ENCODE measurements around the gene REL.
"Not testable (repeated sequence)": the region's sequence is repeated elsewhere in the genome, so short reads cannot be mapped to it uniquely, and the experiment has no call there.

The REL gene

DNA sequence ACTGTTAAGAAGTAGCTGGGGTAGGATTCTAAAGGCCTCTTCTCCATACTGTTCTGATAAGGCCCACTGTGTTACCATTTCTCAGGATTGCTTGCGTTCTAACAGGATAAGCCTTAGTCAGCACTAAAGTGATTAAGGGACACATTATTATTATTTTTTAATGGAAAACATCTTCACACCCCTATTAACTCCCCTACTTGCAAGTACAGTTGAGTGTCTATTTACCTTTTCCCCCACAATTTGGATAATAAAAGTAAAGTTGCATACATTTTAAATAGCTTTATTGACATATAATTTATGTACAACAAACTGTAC lies 9.0 kb downstream of the REL start:
- DNase-seq (ENCODE audit: insufficient read length), result no peak
- no peak for FAIRE-seq
- TF ChIP-seq TAF1 (IDR thresholded peaks at IDR 0.05; ENCODE audit: borderline replicate concordance, low read depth, low read length) (no peak), POLR2AphosphoS5 (IDR thresholded peaks at IDR 0.05; ENCODE audit: low read depth, low read length) (no peak), POLR2A (IDR thresholded peaks at IDR 0.05; ENCODE audit: low read depth, low read length) (no peak)

DNA sequence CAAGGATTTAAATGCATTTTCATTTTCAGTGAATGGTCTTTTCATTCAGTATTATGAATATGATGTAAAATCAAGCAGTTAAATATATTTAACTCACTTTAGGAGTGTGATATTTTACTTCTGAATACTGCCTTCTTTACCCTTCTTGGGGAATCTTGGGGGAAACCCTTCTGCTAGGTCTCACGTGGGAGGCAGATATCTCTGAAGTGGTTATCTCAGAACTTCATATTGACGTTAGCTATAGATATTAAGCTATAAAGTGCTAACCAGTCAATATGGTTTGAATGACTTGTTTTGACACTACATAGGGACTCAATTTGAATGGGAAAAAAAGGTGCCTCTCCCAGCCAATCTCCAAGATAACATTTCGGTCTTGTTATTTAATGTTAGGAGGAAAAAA lies 9.8 kb downstream of the REL start:
- no peak for DNase-seq (ENCODE audit: insufficient read length)
- peak; percentile 14 for FAIRE-seq
- TF ChIP-seq POLR2AphosphoS5 (IDR thresholded peaks at IDR 0.05; ENCODE audit: low read depth, low read length) (no peak), TAF1 (IDR thresholded peaks at IDR 0.05; ENCODE audit: borderline replicate concordance, low read depth, low read length) (no peak), POLR2A (IDR thresholded peaks at IDR 0.05; ENCODE audit: low read depth, low read length) (no peak)

DNA sequence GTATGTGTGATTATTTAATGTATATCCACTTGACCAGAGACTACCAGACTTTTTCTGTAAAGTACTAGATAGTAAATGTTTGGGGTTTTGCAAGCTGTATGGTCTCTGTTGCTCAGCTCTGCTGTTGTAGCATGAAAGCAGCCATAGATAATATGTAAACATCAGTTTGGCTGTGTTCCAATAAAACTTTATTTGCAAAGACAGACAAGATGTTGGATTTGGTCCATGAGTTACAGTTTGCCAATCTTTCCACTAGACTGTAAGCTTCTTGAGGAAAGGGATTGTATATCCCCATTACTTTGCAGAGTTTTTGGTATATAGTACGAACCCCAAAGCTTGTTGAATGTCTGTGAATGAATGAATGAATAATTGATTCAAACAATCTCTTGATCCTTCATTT lies 17.2 kb downstream of the REL start:
- no peak for DNase-seq (ENCODE audit: insufficient read length)
- no peak for TF ChIP-seq TAF1 (IDR thresholded peaks at IDR 0.05; ENCODE audit: borderline replicate concordance, low read depth, low read length)
- TF ChIP-seq POLR2A (IDR thresholded peaks at IDR 0.05; ENCODE audit: low read depth, low read length), result no peak
- TF ChIP-seq POLR2AphosphoS5 (IDR thresholded peaks at IDR 0.05; ENCODE audit: low read depth, low read length), result no peak
- FAIRE-seq, result no peak

DNA sequence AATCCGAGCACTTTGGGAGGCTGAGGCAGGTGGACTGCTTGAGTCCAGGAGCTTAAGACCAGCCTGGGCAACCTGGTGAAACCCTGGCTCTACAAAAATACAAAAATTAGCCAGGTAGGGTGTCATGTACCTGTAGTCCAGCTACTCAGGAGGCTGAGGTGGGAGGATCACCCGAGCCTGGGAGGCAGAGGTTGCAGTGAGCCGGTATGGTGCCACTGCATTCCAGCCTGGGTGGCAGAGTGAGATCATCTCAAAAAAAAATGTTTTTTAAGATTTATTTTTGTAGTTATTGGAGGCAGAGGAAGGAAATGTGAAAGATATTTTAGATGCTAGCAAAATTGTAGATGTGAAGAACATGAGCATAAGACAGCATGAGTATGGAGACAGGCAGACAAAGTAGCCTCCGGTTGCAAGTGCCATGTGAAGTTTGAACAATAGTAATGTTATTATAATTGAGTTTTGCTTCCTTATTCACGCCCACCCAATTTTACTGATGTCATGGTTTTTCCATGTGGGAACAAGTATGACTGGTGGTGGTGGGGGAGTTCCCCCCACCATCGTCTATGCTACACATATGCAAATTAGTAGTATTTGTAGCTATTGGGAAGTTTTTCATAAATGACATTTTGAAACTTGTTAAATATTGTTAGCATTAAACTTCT lies 18.0 kb downstream of the REL start:
- DNase-seq (ENCODE audit: insufficient read length) (no peak), FAIRE-seq (peak; percentile 84)
- TF ChIP-seq TAF1 (IDR thresholded peaks at IDR 0.05; ENCODE audit: borderline replicate concordance, low read depth, low read length) (no peak), POLR2A (IDR thresholded peaks at IDR 0.05; ENCODE audit: low read depth, low read length) (no peak), POLR2AphosphoS5 (IDR thresholded peaks at IDR 0.05; ENCODE audit: low read depth, low read length) (no peak)

DNA sequence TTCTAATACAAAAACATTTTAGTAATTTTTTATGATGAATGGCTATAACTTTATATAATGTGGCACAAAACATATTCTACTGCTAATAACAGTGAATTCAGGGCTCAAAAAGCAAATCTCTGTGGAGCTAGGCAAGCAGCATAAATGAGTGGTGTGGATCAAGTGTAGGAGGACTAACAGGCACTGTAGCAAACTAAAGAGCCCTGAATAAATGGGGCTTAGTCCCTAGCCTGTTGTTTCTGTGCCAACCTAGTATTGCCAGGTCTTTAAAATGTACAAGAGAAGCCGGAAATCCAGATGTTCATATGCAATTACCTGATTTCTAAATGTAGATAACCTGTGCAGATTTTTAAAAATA lies 18.5 kb downstream of the REL start:
- no peak for DNase-seq (ENCODE audit: insufficient read length)
- TF ChIP-seq POLR2A (IDR thresholded peaks at IDR 0.05; ENCODE audit: low read depth, low read length) (no peak), TAF1 (IDR thresholded peaks at IDR 0.05; ENCODE audit: borderline replicate concordance, low read depth, low read length) (no peak), POLR2AphosphoS5 (IDR thresholded peaks at IDR 0.05; ENCODE audit: low read depth, low read length) (no peak)
- no peak for FAIRE-seq

DNA sequence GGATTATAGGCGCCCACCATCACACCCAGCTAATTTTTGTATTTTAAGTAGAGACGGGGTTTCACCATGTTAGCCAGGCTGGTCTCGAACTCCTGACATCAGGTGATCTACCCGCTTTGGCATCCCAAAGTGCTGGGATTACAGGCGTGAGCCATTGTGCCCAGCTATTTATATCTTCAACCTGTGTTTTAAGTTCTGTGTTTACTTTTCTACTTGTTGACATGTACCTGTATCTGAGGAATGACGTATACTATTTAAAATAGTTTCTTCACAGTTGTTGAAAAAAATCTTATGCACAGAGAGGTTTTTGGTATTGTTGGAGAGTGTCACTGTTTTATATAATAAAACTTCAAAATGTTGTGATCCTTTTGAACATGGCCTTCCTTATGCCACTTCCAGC lies 19.9 kb downstream of the REL start:
- not testable (repeated sequence) for FAIRE-seq; DNase-seq (ENCODE audit: insufficient read length)

DNA sequence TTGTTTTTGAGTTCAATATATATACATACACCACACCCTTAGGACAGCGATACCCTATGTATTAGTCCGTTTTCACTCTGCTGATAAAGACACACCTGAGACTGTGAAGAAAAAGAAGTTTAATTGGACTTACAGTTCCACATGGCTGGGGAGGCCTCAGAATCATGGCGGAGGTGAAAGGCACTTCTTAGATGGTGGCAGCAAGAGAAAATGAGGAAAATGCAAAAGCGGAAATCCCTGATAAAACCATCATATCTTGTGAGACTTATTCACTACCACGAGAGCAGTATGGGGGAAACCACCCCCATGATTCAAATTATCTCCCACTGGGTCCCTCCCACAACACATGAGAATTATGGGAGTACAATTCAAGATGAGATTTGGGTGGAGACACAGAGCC lies 24.5 kb downstream of the REL start:
- not testable (repeated sequence) for FAIRE-seq; DNase-seq (ENCODE audit: insufficient read length)

DNA sequence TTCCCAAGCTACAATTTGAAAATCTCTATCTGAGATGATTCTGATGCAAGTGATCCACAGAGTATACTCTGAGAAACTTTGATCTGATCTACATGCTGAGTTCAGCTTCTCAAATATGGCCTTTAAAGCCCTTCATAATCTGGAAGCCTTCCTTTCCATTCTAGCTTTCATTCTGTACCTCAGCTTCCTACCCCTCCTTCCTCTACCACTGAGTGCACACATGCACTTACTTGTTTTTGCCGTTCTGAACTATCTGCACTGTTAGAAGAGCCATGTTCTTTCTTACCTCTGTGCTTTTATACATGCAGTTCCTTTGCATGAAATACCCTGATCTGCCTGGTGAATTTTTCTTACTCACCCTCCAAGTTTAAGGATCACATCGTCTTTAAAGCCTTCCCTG lies 25.0 kb downstream of the REL start:
- DNase-seq (ENCODE audit: insufficient read length) (no peak), FAIRE-seq (no peak)
- TF ChIP-seq POLR2A (IDR thresholded peaks at IDR 0.05; ENCODE audit: low read depth, low read length) (peak; percentile 41; the same call in 1 of the 2 replicates), TAF1 (IDR thresholded peaks at IDR 0.05; ENCODE audit: borderline replicate concordance, low read depth, low read length) (no peak)

DNA sequence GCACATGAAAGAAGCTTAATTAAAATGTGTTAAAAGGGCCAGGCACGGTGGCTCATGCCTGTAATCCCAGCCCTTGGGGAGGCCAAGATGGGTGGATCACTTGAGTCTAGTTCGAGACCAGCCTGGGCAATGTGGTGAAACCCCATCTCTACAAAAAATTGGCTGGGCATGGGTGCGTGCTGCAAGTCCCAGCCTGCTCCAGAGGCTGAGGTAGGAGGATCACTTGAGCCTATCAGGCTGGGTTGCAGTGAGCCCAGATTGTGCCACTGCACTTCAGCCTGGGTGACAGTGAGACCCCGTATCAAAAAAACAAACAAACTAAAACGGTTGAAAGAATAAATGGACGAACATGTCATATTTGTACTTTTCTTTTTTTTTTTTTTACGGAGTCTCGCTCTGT lies 26.0 kb downstream of the REL start:
- DNase-seq (ENCODE audit: insufficient read length) (no peak), FAIRE-seq (no peak)
- TF ChIP-seq POLR2AphosphoS5 (IDR thresholded peaks at IDR 0.05; ENCODE audit: low read depth, low read length) (peak; percentile 61), POLR2A (IDR thresholded peaks at IDR 0.05; ENCODE audit: low read depth, low read length) (no peak)

DNA sequence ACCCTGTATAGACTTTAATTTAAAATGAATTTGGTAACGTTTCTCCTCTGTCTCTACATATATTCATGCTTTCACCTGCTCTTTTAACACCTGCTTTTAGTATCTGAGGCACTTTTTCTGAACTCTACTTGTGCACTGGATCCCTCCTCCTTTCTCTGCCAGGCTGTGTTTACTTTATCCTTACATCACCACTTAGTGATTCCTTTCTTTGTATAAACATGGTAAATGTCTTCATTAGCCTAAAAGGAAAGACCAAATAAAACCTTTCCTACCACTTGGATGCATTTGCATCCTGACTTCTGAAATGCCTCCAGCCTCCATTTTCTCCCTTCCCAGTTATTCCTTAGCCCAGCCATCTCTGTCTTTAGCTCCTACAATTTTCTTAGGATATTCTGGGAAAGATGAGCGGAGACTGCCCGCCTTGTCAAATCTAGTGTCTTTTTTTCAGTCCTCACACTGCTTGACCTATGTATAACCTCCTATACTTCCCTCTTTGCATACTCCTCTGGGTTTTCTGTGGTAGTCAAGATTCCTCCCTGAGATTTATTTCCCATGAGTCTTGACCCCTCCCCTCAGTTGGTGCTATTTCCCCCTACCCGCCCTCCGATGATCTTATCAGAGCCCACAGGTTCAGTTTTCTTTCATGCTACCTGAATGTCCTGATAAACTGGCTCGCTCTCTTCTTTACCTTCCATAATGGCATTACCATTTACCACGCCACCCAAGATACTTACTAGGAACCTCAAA lies 44.8 kb downstream of the REL start:
- no peak for FAIRE-seq
- DNase-seq (ENCODE audit: insufficient read length), result no peak
- 0 out of 2 replicates have a peak, but pooled peaks have one; percentile 25 for TF ChIP-seq POLR2AphosphoS5 (IDR thresholded peaks at IDR 0.05; ENCODE audit: low read depth, low read length)
- no peak for TF ChIP-seq TAF1 (IDR thresholded peaks at IDR 0.05; ENCODE audit: borderline replicate concordance, low read depth, low read length)
- TF ChIP-seq POLR2A (IDR thresholded peaks at IDR 0.05; ENCODE audit: low read depth, low read length), result no peak

DNA sequence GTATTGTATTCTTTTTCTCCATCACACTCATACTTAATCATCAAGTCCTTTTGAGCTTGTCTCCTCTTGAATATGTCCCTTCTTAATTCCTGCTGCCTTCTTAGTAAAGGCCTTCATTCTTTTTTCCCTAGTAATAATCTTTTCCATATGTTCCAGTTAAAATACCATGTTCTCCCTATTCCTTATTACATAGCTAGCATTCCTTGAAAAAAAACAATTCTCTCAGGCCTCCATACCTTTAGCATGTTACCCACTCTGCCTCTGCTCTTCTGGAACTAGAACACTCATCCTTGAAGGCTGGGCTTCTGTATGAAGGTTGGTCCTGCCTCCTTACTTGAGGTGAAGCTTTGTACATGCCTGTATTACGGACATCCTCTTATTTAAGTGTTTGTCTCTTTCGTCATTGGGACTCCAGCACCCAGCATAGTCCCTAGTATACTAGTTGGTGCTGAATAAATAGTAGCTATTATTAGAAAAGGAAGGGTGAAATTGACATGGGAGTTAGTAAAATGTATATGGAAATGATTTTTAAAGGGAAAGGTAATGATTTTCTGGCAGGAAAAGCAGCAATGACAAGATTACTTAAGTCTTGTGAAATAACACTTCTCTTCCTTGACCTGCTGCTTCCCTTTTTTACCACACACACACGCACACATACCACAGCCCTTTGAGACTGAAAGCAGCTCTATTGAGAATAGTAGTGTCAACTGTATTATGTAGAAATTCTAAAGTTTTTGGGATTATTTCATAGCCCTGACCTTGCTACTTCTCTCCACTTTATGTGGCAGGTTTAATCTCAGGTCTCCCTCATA lies 45.6 kb downstream of the REL start:
- no peak; the same call in 1 of the 2 replicates for TF ChIP-seq POLR2AphosphoS5 (IDR thresholded peaks at IDR 0.05; ENCODE audit: low read depth, low read length)
- no peak for TF ChIP-seq TAF1 (IDR thresholded peaks at IDR 0.05; ENCODE audit: borderline replicate concordance, low read depth, low read length)
- TF ChIP-seq POLR2A (IDR thresholded peaks at IDR 0.05; ENCODE audit: low read depth, low read length), result no peak
- FAIRE-seq, result no peak
- no peak for DNase-seq (ENCODE audit: insufficient read length)

DNA sequence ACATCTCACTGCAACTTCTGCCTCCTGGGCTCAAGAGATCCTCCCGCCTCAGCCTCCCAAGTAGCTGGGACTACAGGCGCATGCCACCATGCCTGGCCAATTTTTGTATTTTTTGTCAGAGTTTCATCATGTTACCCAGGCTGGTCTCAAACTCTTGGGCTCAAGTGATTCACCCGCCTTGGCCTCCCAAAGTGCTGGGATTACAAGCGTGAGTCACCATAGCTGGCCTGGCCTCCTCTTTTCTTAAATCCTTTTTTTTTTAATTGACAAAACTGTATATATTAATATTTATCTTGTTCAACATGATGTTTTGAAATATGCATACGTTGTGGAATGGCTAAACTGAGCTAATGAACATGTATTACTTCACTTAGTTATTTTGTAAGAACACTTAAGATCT lies 50.7 kb downstream of the REL start:
- FAIRE-seq, result peak; percentile 64
- DNase-seq (ENCODE audit: insufficient read length), result not testable (repeated sequence)
